HS-27A (cell line): Measurements from ENCODE around the gene STEEP1.

Experiments used
- DNase-seq: peaks from one replicate; pipeline ENCODE4 v3.0.0-alpha.2; 2012; ENCODE audit warnings: low read depth, missing footprints

STEEP1 gene

GRCh38 chrX:119565107-119565663 is at the start of gene STEEP1:
STEEP1 (minus strand) TSS chrX:119565409; CDS start chrX:119565355, 54 bp downstream.
- peak; percentile 77 for DNase-seq

- no peak for DNase-seq
These were observed 49.6 kb upstream of the STEEP1 start for GRCh38 chrX:119614776-119615175.

- no peak for DNase-seq
These were observed 41.8 kb upstream of the STEEP1 start for GRCh38 chrX:119607018-119607389.

GRCh38 chrX:119606280-119607017 is 41.2 kb upstream of the STEEP1 start, which contains the start of gene NKRF:
NKRF (minus strand) TSS chrX:119606424.
- peak; percentile 76 for DNase-seq

- no peak for DNase-seq
These were observed 40.5 kb upstream of the STEEP1 start for GRCh38 chrX:119605464-119606279.

GRCh38 chrX:119604766-119605463 is 39.7 kb upstream of the STEEP1 start:
- DNase-seq = no peak

- DNase-seq = no peak
These were observed 37.6 kb upstream of the STEEP1 start for GRCh38 chrX:119602701-119603255.

- DNase-seq = no peak
These were observed 24.6 kb upstream of the STEEP1 start for GRCh38 chrX:119589810-119590209.

- no peak for DNase-seq
These were observed 18.3 kb upstream of the STEEP1 start for GRCh38 chrX:119583431-119584059.

GRCh38 chrX:119579414-119579813 is 14.2 kb upstream of the STEEP1 start:
- DNase-seq = no peak

- DNase-seq = peak; percentile 66
These were observed 9.4 kb upstream of the STEEP1 start, which contains the start of gene UBE2A for GRCh38 chrX:119574394-119575266. UBE2A (plus strand) TSS chrX:119574563; CDS start chrX:119574712, 149 bp downstream.

- DNase-seq = peak; percentile 23
These were observed 8.7 kb upstream of the STEEP1 start for GRCh38 chrX:119573840-119574393.

GRCh38 chrX:119573222-119573621 is 8.0 kb upstream of the STEEP1 start:
- DNase-seq = no peak

- DNase-seq = no peak
These were observed 5.2 kb upstream of the STEEP1 start for GRCh38 chrX:119570351-119570835.

- no peak for DNase-seq
These were observed 12.7 kb downstream of the STEEP1 start for GRCh38 chrX:119552508-119552907.

GRCh38 chrX:119549327-119550016 is 15.7 kb downstream of the STEEP1 start:
- DNase-seq = no peak

GRCh38 chrX:119541188-119541587 is 24.0 kb downstream of the STEEP1 start:
- DNase-seq = no peak

- DNase-seq = no peak
These were observed 25.3 kb downstream of the STEEP1 start for GRCh38 chrX:119539872-119540271.

GRCh38 chrX:119537487-119537886 is 27.7 kb downstream of the STEEP1 start:
- DNase-seq = no peak
